ENCODE measurements around the gene GATA1. TPM values are rescaled to one million over a fixed set of nuclear protein-coding genes. Genes with fewer than 3 reads are reported as not detected.

GATA1 gene
- total RNA-seq, 2 experiments from 2014 or later: not detected

DNA sequence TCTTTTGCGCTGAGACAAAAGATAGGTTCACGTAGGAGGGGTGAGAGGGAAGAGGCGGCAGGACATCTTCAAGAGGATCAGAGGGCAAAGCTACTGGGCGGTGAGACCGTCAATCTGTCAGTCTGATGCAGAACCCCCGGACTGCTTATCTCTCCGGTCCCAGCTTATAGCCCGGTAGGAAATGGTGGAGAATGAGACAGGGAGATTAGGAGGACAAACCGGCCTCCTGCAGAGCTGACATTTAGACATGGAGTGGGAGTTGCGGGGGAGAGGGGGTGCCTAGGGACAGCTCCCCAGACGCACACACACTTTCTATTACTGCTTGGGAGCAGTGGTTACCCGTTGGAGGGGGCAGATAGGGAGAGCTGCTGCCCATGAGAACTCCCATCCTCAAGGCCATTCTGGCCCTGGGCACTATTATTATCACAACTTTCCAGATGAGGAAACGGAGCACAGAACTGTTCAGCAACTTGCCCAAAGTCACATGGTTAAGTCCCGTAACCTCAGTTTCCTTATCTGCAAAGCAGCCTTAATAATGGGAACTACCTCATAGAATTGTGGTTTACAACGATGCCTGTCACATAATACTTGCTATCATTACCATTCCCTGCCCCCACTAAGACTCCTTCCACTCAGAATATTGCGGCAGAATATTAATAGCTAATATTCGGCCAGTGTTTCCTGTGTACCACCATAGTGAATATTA lies 14.3 kb downstream of the GATA1 start:
- H3K9me3 Mint-ChIP-seq (ENCODE audit: insufficient read depth): no peaks in the 10 kb centered on the region
- ATAC-seq: no peak
- H3K27me3 Mint-ChIP-seq (ENCODE audit: low read depth): no peaks in the 10 kb centered on the region
- peak overlapping the region; percentile 95 for H3K4me3 Mint-ChIP-seq
- H3K36me3 Mint-ChIP-seq (ENCODE audit: low read depth): peaks cover 7% of the 10 kb centered on the region
- peak overlapping the region; percentile 99 for H3K27ac Mint-ChIP-seq
- ChIA-PET POLR2A (interaction anchor here (0.5 to 1.8 kb wide), 6 partner anchors 63 to 481 kb away, joined by 3 to 8 read pairs (median 6); partner anchors contain the start of gene SUV39H1), CTCF (interaction anchor here (1.0 to 2.0 kb wide), 4 partner anchors 64 to 153 kb away, joined by 3 to 11 read pairs (median 4); no protein-coding TSS in a partner anchor)
- no peak for DNase-seq
- peaks cover 22% of the 10 kb centered on the region for H3K4me1 Mint-ChIP-seq (ENCODE audit: low read depth)

DNA sequence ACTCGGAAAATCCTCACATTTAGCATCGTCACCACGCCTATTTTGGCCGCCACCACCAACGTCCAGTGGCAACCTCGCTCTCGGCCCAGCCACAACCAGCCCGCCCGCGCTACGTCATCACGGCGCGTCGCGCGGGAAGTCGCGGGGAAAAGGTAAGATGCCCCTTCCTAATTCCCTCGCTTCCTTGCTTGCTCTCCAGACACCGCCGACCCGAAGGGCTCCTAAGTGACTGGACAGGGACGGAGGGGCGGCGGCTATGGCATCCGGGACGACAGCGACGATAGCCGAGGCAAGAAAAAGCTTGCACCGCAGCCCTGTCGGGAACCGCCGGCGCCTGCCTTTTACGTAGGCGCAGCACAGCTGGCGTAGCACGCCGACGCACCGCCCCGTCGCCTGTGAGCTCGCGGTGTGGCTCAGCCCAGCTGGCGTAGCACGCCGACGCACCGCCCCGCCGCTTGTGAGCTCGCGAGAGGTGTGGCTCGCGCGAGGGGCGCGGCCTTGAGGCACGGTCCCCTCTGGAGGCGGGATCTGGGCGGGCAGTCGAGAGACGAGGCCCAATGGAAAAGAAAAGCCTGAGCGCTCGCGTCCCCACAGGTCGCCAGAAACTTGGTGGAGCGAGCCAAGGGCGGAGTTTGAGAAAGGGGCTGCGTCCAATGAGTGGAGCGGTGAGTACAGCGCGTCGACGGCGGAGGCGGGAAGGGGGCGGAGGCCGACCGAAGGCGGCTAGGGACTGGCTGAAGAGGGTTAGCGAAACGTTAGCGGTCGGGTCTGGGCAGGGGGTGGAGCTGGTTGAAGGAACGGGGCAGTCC lies 15.1 kb downstream of the GATA1 start, which contains the start of gene HDAC6:
Gene HDAC6, plus strand, starts transcription at position 788 of the 809 bp plus-strand sequence. CDS start 626 bp downstream, outside the sequence.
- ChIA-PET POLR2A (interaction anchor here (0.6 to 1.8 kb wide), 7 partner anchors 64 to 371 kb away, joined by 3 to 8 read pairs (median 3); partner anchors contain the start of gene SUV39H1), CTCF (interaction anchor here (1.0 to 2.0 kb wide), 4 partner anchors 64 to 153 kb away, joined by 3 to 11 read pairs (median 4); no protein-coding TSS in a partner anchor)
- DNase-seq: peak; percentile 96
- Mint-ChIP-seq H3K9me3 (ENCODE audit: insufficient read depth) (no peaks in the 10 kb centered on the region), H3K4me3 (peak within 1 kb of the TSS; percentile 95), H3K4me1 (ENCODE audit: low read depth) (peaks cover 22% of the 10 kb centered on the region), H3K27ac (peak within 1 kb of the TSS; percentile 99), H3K36me3 (ENCODE audit: low read depth) (peaks cover 7% of the 10 kb centered on the region), H3K27me3 (ENCODE audit: low read depth) (no peaks in the 10 kb centered on the region)
- ATAC-seq: peak; percentile 91

DNA sequence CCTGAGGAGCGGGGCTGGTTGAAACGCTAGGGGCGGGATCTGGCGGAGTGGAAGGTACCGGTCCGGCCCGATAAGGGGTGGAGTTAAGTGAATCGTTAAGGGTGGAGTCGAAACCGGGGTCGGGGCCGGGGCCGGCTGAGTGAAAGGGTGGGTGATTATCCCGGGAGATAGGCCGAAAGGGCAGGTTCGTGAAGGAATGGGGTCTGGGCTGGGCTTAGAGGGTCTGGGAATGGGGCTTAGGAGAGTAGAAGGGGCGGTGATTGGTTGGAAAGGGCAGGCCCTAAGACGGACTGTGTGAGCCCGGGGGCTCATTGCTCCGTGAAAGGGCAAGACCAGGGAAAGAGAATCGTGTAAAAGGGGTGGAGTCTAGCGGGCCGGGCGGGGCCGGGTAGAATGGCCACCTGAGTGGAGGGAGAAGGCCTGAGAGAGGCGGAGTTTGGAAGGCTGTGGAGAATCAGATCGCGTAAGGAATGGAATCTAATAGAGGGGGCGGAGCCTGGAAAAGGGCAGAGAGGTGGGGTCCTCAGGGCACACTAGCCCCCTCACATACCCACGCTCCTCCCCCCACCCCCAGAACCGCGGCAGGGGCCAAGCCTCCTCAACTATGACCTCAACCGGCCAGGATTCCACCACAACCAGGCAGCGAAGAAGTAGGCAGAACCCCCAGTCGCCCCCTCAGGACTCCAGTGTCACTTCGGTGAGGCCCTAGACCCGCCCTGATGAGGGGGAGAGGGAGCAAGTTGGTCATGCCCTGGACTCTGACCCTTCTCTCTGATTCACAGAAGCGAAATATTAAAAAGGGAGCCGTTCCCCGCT lies 15.9 kb downstream of the GATA1 start:
- H3K4me1 Mint-ChIP-seq (ENCODE audit: low read depth): peaks cover 22% of the 10 kb centered on the region
- peak overlapping the region; percentile 99 for H3K27ac Mint-ChIP-seq
- DNase-seq: peak; percentile 82
- CTCF ChIA-PET: interaction anchor here (1.0 to 2.0 kb wide), 4 partner anchors 65 to 154 kb away, joined by 3 to 11 read pairs (median 4); no protein-coding TSS in a partner anchor
- peaks cover 11% of the 10 kb centered on the region for H3K36me3 Mint-ChIP-seq (ENCODE audit: low read depth)
- ATAC-seq: peak; percentile 62
- H3K9me3 Mint-ChIP-seq (ENCODE audit: insufficient read depth): no peaks in the 10 kb centered on the region
- peak overlapping the region; percentile 95 for H3K4me3 Mint-ChIP-seq
- no peaks in the 10 kb centered on the region for H3K27me3 Mint-ChIP-seq (ENCODE audit: low read depth)
- POLR2A ChIA-PET: interaction anchor here (0.6 to 1.8 kb wide), 3 partner anchors 65 to 139 kb away, joined by 3 to 8 read pairs (median 6); partner anchors contain the start of gene SUV39H1

DNA sequence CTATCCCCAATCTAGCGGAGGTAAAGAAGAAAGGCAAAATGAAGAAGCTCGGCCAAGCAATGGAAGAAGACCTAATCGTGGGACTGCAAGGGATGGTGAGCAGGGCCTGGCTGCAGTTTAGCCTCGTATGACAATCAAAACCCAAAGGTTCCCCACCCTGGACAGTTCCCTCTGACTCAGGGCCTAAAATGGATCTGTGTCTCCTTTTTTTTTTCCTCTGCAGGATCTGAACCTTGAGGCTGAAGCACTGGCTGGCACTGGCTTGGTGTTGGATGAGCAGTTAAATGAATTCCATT lies 16.5 kb downstream of the GATA1 start:
- H3K36me3 Mint-ChIP-seq (ENCODE audit: low read depth): peaks cover 11% of the 10 kb centered on the region
- H3K27ac Mint-ChIP-seq: peak overlapping the region; percentile 99
- POLR2A ChIA-PET: no interaction called here
- no peaks in the 10 kb centered on the region for H3K27me3 Mint-ChIP-seq (ENCODE audit: low read depth)
- peaks cover 22% of the 10 kb centered on the region for H3K4me1 Mint-ChIP-seq (ENCODE audit: low read depth)
- H3K9me3 Mint-ChIP-seq (ENCODE audit: insufficient read depth): no peaks in the 10 kb centered on the region
- H3K4me3 Mint-ChIP-seq: peak overlapping the region; percentile 95
- ATAC-seq (no peak), DNase-seq (no peak)
- CTCF ChIA-PET: no interaction called here

DNA sequence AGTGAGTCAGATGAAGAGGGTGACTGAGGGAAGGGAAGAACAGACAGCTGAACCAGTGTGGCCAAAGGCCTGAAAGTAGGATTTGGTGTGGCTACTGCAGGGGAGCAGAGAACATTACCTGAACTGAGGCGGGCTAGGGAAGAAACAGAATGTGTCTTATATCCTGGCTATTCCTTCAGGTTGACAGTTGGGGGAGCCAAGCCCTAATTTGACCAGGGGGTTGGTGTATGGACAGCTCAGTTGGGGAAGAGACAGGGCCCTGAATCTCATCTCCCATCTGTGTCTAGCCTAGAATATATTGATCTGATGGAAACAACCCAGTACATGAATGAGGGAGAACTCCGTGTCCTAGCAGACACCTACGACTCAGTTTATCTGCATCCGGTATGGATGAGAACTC lies 19.7 kb downstream of the GATA1 start:
- DNase-seq (no peak), ATAC-seq (no peak)
- H3K4me3 Mint-ChIP-seq: no peak overlapping the region
- H3K27ac Mint-ChIP-seq: no peak overlapping the region
- H3K9me3 Mint-ChIP-seq (ENCODE audit: insufficient read depth): no peaks in the 10 kb centered on the region
- no peaks in the 10 kb centered on the region for H3K27me3 Mint-ChIP-seq (ENCODE audit: low read depth)
- H3K4me1 Mint-ChIP-seq (ENCODE audit: low read depth): peaks cover 16% of the 10 kb centered on the region
- H3K36me3 Mint-ChIP-seq (ENCODE audit: low read depth): peaks cover 11% of the 10 kb centered on the region
- ChIA-PET CTCF (interaction anchor here (0.8 kb wide), 1 partner anchor 140 kb away, joined by 3 read pairs; no protein-coding TSS in a partner anchor), POLR2A (no interaction called here)

DNA sequence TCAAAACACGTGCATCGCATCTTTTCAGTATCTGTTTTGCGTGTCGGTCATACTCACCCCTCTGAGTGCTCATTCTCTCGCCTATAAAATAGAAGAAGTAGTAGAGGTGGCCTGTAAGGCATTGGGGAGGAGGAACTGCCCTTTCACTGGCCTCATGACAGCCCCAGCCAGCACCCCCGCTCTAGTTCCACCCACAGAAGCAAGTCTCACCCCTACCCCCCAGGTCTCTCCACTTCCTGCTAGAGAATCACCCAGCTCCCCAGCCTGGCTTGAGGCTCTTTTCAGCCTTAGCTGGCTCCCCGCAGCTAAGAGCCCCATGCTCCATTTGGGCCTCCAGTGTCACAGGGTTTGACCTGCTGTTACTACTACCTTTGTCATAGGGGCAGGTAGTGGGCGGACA lies 27.3 kb downstream of the GATA1 start:
- CTCF ChIA-PET: no interaction called here
- H3K36me3 Mint-ChIP-seq (ENCODE audit: low read depth): peaks cover 2% of the 10 kb centered on the region
- POLR2A ChIA-PET: no interaction called here
- no peaks in the 10 kb centered on the region for H3K27me3 Mint-ChIP-seq (ENCODE audit: low read depth)
- no peak for DNase-seq
- ATAC-seq: no peak
- no peaks in the 10 kb centered on the region for H3K4me1 Mint-ChIP-seq (ENCODE audit: low read depth)
- H3K27ac Mint-ChIP-seq: no peak overlapping the region
- H3K9me3 Mint-ChIP-seq (ENCODE audit: insufficient read depth): no peaks in the 10 kb centered on the region
- H3K4me3 Mint-ChIP-seq: no peak overlapping the region

DNA sequence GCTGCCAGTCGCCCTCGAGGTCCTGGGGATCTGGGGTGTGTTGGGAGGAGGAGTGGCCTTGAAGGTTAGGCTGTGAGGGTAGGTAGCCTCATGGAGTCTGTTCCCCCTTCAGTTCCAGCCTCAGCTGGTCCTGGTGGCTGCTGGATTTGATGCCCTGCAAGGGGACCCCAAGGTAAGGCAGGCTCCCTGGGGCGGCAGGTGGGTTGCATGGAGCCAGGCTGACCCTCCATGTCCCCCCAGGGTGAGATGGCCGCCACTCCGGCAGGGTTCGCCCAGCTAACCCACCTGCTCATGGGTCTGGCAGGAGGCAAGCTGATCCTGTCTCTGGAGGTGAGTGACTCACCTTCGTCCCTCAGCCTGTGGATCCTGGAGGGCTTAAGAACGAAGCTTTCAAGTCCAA lies 28.3 kb downstream of the GATA1 start:
- ChIA-PET CTCF (no interaction called here), POLR2A (no interaction called here)
- Mint-ChIP-seq H3K4me1 (ENCODE audit: low read depth) (no peaks in the 10 kb centered on the region), H3K27ac (no peak overlapping the region), H3K4me3 (no peak overlapping the region), H3K36me3 (ENCODE audit: low read depth) (peaks cover 2% of the 10 kb centered on the region), H3K9me3 (ENCODE audit: insufficient read depth) (no peaks in the 10 kb centered on the region), H3K27me3 (ENCODE audit: low read depth) (no peaks in the 10 kb centered on the region)
- DNase-seq: no peak
- no peak for ATAC-seq

DNA sequence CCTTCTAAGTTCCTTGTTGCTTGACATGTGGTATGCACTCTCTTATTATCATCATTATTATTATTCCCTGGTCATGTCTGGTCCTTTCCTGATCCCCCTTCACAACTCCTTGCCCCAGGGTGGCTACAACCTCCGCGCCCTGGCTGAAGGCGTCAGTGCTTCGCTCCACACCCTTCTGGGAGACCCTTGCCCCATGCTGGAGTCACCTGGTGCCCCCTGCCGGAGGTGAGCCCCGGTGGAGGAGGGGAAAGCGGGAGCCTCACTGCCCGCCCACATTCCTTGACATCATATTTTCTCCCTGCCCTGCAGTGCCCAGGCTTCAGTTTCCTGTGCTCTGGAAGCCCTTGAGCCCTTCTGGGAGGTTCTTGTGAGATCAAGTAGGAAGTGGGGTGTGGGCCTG lies 28.9 kb downstream of the GATA1 start:
- Mint-ChIP-seq H3K9me3 (ENCODE audit: insufficient read depth) (no peaks in the 10 kb centered on the region), H3K36me3 (ENCODE audit: low read depth) (peaks cover 2% of the 10 kb centered on the region), H3K27ac (no peak overlapping the region), H3K27me3 (ENCODE audit: low read depth) (no peaks in the 10 kb centered on the region), H3K4me3 (no peak overlapping the region), H3K4me1 (ENCODE audit: low read depth) (no peaks in the 10 kb centered on the region)
- DNase-seq: no peak
- POLR2A ChIA-PET: no interaction called here
- no peak for ATAC-seq
- CTCF ChIA-PET: no interaction called here

DNA sequence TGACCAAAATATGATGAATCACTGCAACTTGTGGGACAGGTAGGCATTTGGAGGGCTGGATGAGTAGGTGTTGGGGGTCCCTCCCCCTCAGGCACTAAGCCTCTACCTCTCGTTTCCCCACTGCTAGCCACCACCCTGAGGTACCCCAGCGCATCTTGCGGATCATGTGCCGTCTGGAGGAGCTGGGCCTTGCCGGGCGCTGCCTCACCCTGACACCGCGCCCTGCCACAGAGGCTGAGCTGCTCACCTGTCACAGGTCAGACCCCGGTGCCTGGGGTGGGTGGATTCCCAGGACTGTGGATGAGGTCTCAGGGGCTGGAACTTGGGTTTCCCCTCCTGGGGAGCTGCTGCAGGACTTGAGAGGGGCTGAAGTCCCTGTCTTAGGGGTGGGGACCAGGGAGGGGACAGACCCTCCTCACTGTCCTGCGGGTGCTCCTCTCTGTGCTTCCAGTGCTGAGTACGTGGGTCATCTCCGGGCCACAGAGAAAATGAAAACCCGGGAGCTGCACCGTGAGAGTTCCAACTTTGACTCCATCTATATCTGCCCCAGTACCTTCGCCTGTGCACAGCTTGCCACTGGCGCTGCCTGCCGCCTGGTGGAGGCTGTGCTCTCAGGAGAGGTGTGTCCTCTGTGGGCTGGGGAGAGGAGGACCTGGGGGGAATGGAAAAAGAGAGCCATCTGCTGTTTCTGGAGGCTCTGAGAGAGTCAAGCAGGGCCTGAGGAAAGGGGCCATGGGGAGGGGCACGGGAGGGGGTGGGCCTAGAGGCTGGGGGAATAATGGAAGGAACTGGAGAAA lies 29.8 kb downstream of the GATA1 start:
- no peaks in the 10 kb centered on the region for H3K27me3 Mint-ChIP-seq (ENCODE audit: low read depth)
- H3K9me3 Mint-ChIP-seq (ENCODE audit: insufficient read depth): no peaks in the 10 kb centered on the region
- no peaks in the 10 kb centered on the region for H3K4me1 Mint-ChIP-seq (ENCODE audit: low read depth)
- no peak overlapping the region for H3K4me3 Mint-ChIP-seq
- H3K36me3 Mint-ChIP-seq (ENCODE audit: low read depth): peaks cover 2% of the 10 kb centered on the region
- H3K27ac Mint-ChIP-seq: no peak overlapping the region
- DNase-seq (no peak), ATAC-seq (no peak)
- POLR2A ChIA-PET: no interaction called here
- CTCF ChIA-PET: no interaction called here

DNA sequence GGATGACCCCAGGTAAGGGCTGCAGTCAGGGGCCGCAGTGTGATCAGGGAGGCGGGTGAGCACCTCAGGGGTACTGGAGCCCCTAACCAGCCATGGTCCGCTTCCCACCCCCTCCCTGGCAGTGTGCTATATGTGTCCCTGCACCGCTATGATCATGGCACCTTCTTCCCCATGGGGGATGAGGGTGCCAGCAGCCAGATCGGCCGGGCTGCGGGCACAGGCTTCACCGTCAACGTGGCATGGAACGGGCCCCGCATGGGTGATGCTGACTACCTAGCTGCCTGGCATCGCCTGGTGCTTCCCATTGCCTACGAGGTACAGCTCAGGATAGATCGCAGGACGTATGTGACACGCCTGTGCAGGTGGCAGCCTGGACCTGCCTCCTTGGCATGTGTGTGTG lies 31.7 kb downstream of the GATA1 start:
- Mint-ChIP-seq H3K36me3 (ENCODE audit: low read depth) (no peaks in the 10 kb centered on the region), H3K27ac (no peak overlapping the region), H3K27me3 (ENCODE audit: low read depth) (no peaks in the 10 kb centered on the region), H3K9me3 (ENCODE audit: insufficient read depth) (no peaks in the 10 kb centered on the region), H3K4me3 (no peak overlapping the region), H3K4me1 (ENCODE audit: low read depth) (no peaks in the 10 kb centered on the region)
- ATAC-seq (no peak), DNase-seq (no peak)
- ChIA-PET POLR2A (no interaction called here), CTCF (no interaction called here)

DNA sequence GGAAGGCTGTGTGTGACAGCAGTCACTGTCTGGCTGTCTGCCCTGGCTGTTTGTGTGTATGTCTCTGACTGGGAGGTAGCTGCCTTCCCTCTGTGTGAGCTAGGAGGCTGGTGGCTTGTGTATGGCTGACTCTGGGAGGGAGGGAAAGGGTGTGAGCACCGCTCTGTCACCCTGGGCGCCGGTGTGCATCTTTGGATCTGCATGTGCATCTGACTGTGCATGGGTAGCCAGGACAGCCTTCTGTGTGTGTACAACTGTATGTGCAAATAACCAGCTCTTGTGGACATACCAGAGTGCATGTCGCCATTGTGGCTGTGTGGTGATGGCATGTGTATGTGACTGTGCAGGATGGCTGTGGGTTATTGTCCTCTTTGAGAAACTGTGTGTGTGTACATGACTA lies 32.5 kb downstream of the GATA1 start:
- H3K9me3 Mint-ChIP-seq (ENCODE audit: insufficient read depth): no peaks in the 10 kb centered on the region
- H3K27ac Mint-ChIP-seq: no peak overlapping the region
- H3K4me3 Mint-ChIP-seq: no peak overlapping the region
- no peaks in the 10 kb centered on the region for H3K27me3 Mint-ChIP-seq (ENCODE audit: low read depth)
- no peak for ATAC-seq
- peaks cover 2% of the 10 kb centered on the region for H3K36me3 Mint-ChIP-seq (ENCODE audit: low read depth)
- CTCF ChIA-PET: no interaction called here
- DNase-seq: no peak
- no peaks in the 10 kb centered on the region for H3K4me1 Mint-ChIP-seq (ENCODE audit: low read depth)
- POLR2A ChIA-PET: no interaction called here
